LoVo (cell line): ENCODE measurements around the gene PPP2R3B.
A peak's percentile ranks its signal among the peaks of the same experiment; 100 is the strongest.
"Not testable (repeated sequence)": the region's sequence is repeated elsewhere in the genome, so short reads cannot be mapped to it uniquely, and the experiment has no call there.

Experiments
- DNase-seq: peaks from one replicate; pipeline ENCODE4 v3.0.0-alpha.2; 2016; ENCODE audit warnings: low spot score

Gene PPP2R3B

DNA sequence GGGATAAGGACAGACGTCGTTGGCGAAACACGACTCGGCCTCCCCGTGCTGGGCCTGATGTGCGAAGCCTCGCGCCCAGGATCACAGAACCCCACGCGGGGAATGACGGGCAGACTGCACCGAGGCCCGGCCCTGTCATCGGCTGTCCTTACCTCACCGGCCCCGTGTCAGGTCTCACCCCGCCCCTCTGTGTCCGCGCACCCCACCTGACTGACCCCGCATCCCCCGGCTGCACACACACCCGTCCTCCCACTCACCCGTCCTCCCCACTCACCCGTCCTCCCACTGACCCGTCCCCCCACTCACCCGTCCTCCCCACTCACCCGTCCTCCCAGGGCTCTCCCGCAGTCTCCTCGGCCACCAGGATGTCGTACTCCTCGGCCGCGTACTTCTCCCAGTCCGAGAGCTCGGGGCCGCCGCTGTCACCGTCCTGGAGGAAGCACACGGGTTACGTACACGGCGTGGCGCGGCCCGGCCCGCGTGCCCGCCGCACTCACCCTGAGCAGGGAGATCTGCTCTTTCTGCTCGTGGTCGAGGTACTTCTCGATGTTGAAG is 48.3 kb downstream of the PPP2R3B start:
- DNase-seq = no peak

DNA sequence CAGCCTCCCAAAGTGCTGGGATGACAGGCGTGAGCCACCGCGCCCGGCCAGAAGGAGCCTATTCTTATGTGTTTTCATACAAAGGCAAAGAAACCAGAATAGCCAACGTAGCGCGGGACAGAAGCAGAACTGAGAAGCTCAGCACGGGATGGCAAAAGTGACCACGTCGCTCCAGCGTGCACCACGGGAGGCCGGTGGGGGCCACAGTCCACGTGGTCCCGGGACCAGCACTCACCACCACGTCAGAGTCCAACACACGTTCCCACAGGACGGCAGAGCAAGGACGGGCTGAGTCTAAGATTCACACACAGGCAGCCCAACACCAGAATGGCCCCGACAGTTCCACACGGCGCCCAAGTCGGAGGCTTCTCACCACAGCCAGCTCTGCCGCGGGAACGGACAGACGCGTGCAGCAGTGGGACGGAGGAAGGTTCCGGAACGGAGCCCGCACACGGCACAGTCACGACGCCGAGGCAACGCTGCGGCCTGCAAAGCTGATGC is 49.3 kb downstream of the PPP2R3B start:
- no peak for DNase-seq

- no peak for DNase-seq
Measured at GRCh38 chrX:336227-336626, 50.5 kb downstream of the PPP2R3B start.

GRCh38 chrX:335758-336155 is 51.0 kb downstream of the PPP2R3B start:
- DNase-seq = no peak

DNA sequence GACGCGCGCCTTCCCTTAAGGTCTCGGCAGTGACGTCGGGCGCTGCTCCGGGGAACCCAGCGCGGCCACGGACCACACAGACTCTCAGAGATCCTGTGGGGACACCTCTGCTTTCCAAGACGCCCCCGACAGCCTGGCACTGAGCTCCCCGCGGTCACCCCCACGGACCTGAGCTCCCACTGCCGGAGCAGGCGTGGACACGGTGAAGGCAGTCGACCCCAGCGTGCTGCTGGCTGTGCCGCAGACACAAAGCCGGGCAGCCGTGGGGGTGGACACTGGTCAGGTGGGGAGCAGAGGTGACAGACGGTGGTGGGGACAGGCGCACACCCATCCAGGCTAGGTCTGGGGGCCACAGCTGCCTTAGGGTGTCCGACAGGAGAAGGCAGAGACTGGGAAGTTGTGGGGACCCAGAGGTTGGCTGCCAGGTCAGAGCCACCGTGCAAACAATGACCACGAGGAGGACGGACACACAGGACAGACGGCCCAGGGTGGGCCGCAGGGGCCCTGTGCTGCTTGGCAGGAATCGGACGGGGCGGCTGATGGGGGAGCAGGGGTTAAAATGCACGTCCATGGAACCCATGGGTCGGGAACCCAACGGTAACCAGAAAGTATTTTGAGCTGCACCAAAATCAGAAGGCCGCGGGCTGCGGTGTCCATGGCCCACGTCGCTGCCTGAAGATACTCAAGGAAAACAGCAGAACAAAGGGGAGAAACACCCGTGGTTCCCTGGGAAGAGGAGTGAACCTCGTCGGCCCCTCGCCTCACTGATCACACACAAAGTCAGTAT is 51.5 kb downstream of the PPP2R3B start:
- no peak for DNase-seq

GRCh38 chrX:334331-334891 is 52.3 kb downstream of the PPP2R3B start:
- DNase-seq = no peak

- no peak for DNase-seq
Measured at GRCh38 chrX:333611-334311, 52.9 kb downstream of the PPP2R3B start.

DNA sequence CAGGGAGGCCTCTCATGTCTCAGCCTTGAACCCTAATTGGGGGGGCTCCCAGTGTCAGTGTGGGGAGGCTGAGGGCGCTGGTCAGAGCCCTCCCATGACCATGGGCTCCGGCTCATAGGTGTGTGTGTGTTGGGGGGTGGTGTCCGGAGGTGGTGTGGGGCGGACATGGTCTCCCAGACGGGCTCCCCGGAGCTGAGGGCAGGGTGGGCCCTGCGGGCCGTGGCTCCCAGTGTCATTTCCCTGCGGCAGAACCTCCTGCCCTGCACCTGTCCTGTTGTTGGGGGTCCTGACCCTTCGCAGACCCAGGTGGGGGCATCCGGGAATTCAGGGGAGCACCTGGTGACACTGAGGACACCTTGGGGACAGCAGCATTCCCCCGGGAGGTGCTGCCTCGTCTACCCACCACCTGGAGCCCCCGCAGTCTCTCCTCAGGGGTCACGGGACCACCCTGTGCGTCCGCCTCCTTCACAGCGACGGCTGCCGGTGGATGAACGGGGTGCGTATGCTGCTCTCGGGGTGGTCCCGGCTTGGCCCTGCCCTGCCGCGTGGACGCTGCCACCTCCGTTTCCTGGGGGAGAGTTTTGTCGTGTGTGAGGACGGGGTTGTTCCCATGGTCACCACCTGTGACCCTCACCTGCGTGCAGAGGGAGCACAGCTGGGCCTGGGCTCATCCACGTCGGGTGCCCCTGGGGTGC is 53.6 kb downstream of the PPP2R3B start:
- no peak for DNase-seq

DNA sequence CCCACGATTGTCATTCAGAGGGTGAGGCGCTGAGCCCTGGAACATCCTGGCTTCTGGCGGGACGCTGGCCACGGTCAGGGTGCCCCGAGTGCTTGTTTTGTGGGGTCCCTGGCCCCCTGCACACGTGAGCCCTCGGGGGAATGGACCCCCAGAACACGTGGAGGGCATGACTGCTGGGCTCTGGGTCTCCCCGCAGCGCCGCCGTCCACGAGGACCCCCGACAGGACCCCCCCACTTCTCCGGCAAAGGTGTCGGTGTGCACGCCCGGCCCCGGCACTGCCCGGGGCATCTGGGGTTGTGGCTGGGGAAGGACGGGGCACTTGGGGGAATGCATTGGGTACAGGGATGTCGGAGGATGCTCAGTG is 54.2 kb downstream of the PPP2R3B start:
- no peak for DNase-seq

DNA sequence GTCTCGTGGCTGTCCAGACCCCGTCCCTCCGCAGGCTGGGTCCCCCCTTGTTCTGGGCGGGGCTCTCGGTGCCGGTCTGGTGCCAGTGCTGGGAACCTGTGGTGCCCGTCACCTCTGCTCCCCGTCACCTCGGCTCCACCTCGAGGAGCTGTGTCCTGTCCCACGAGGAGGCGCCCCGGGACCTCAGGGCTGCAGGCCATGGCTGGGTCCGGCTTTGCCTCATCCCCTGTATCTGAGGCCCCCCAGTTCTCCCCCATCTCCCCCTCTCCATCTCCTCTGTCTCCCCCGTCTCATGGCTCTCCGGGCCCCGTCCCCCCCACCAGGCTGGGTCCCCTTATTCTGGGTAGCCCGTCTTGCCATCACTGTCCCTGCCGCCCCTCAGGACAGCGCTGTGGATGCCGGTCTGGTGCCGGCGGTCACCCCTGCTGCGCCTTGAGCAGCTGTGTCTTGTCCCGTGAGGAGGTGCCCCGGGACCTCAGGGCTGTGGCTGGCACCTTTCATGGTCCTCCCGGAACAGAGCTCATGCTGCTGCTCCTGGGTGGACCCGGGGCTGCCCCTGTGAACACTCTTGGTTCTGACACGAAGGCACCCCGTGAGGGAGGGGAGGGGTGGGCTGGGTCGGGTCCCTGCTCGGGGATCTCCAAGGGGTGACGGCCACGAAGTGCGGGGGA is 54.7 kb downstream of the PPP2R3B start:
- no peak for DNase-seq

DNA sequence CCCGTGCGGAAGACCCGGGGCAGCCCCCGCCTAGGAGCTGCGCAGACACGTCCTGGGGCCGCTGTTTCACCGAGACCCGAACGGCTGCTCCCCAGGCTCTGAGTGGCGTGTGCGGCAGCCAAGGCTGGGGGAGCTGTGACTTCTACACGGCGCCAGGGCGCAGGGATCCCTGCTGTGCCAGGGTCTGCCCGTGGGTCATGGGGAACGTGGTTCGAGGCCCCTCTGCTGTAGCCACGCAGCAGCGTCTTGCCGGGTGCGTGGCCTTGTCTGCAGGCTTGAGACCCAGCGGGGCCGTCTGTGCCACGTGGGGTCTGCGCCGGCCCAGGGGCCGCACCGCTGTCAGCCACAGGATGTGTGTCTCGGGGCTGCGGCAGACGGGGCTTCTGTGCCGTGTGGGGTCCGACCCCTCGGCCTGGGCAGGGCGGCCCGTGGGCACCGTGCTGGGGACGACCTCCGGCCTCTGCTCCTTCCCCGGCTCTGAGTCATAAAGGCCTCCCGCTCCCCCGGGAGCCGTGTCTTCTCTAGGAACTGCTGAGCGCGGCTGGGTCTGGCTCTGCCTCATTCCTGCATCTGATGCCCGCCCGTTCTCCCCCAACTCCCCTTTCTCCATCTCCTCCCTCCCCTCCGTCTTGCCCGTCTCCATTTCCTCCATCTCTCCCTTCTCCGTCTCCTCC is 55.4 kb downstream of the PPP2R3B start:
- DNase-seq = no peak

DNA sequence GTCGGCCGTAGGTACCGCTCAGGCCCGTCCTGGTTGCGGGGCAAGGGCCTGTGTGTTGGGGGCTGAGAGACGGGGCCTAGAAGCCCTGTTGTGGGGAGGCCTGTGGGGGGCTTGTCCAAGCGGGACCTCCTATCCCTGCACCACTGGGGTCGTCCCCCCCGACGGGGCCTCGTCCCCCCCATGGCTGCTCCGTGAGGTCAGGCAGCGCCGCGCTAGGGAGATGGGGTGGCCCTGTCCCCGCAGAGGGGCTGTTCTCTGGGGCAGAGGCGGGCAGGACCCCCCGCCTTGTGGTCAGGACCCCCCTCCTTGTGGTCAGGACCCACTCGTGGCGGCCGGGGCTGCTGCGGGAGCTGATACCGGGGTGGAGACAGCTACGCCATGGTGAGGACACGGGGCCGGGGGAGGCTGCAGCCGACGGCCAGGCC is 56.0 kb downstream of the PPP2R3B start:
- DNase-seq = no peak

GRCh38 chrX:330141-330725 is 56.5 kb downstream of the PPP2R3B start:
- not testable (repeated sequence) for DNase-seq

GRCh38 chrX:329291-329910 is 57.3 kb downstream of the PPP2R3B start:
- DNase-seq = no peak

DNA sequence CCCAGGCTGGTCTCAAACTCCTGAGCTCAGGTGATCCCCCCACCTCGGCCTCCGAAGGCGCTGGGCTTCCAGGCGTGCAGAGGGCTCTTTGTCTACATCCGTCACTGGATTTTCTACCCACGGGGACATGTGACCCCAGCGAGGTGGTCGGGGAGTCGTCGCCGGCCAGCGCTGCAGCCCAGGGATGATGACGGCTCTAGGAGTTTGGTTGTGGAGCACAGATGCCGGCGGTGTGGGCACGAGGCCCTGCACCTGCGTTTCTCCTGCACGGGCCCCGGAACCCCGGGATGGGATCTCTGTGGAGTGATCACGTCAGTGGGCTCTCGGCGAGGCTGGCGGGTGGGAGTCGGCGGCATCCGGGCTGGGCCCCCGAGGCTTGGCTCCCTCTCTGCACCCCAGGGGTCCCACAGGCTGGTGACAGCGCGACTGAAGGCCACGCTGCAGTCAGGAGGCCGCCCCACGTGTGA is 59.0 kb downstream of the PPP2R3B start:
- no peak for DNase-seq

- not testable (repeated sequence) for DNase-seq
Measured at GRCh38 chrX:324664-325063, 62.0 kb downstream of the PPP2R3B start.

- DNase-seq = peak; percentile 66
Measured at GRCh38 chrX:323721-324628, 62.7 kb downstream of the PPP2R3B start.

GRCh38 chrX:320126-320783 is 66.5 kb downstream of the PPP2R3B start:
- no peak for DNase-seq
